Urinary bladder (tissue), 2 donors: ENCODE results near the gene DGKA. TPM values are rescaled to one million over a fixed set of nuclear protein-coding genes. Genes with fewer than 3 reads are reported as not detected.

Source experiments
- polyA plus RNA-seq: library from polyadenylated mRNA; stranded (reverse); fragments of 200-250 nt; gene quantifications from one replicate; pipeline ENCODE4 v1.2.3, GENCODE V29; 2013
- total RNA-seq: library from RNA; depleted of rRNA; stranded (reverse); fragments of >200 nt; gene quantifications from one replicate; pipeline ENCODE4 v1.2.3, GENCODE V29; 2014
- donor health status: healthy.

DGKA gene
- total and polyA plus RNA-seq, 2 donors: 31.7 to 33.6 TPM

Other genes starting within 250 kb of the DGKA start
- 36.0 TPM for gene ITGA7, start 223.3 kb upstream of the DGKA start, total RNA-seq
- gene ITGA7, start 223.3 kb upstream of the DGKA start, polyA plus RNA-seq: 87.5 TPM
- gene BLOC1S1, start 215.1 kb upstream of the DGKA start, total RNA-seq: 48.4 TPM
- 237 TPM for gene BLOC1S1, start 215.1 kb upstream of the DGKA start, polyA plus RNA-seq
- gene RDH5, start 210.8 kb upstream of the DGKA start, total RNA-seq: 8.1 TPM
- gene RDH5, start 210.8 kb upstream of the DGKA start, polyA plus RNA-seq: 8.7 TPM
- gene CD63, start 202.2 kb upstream of the DGKA start, total RNA-seq: 682 TPM
- gene CD63, start 202.2 kb upstream of the DGKA start, polyA plus RNA-seq: 1,016 TPM
- gene GDF11, start 188.0 kb upstream of the DGKA start, total RNA-seq: 5.6 TPM
- 11.0 TPM for gene GDF11, start 188.0 kb upstream of the DGKA start, polyA plus RNA-seq
- gene SARNP, start 113.4 kb upstream of the DGKA start, total RNA-seq: 86.2 TPM
- gene SARNP, start 113.4 kb upstream of the DGKA start, polyA plus RNA-seq: 76.0 TPM
- gene ORMDL2, start 113.1 kb upstream of the DGKA start, total RNA-seq: 8.4 TPM
- 37.3 TPM for gene ORMDL2, start 113.1 kb upstream of the DGKA start, polyA plus RNA-seq
- 24.6 TPM for gene DNAJC14, start 101.6 kb upstream of the DGKA start, total RNA-seq
- gene DNAJC14, start 101.6 kb upstream of the DGKA start, polyA plus RNA-seq: 26.2 TPM
- gene MMP19, start 88.2 kb upstream of the DGKA start, total RNA-seq: 4.3 TPM
- 21.8 TPM for gene MMP19, start 88.2 kb upstream of the DGKA start, polyA plus RNA-seq
- gene PYM1, start 3.3 kb upstream of the DGKA start, total RNA-seq: 20.1 TPM
- gene PYM1, start 3.3 kb upstream of the DGKA start, polyA plus RNA-seq: 31.1 TPM
- 1.5 TPM for gene PMEL, start 34.9 kb downstream of the DGKA start, total RNA-seq
- gene PMEL, start 34.9 kb downstream of the DGKA start, polyA plus RNA-seq: 0.89 TPM
- gene CDK2, start 35.7 kb downstream of the DGKA start, total RNA-seq: 32.3 TPM
- 33.6 TPM for gene CDK2, start 35.7 kb downstream of the DGKA start, polyA plus RNA-seq
- gene RAB5B, start 42.9 kb downstream of the DGKA start, total RNA-seq: 57.5 TPM
- 114 TPM for gene RAB5B, start 42.9 kb downstream of the DGKA start, polyA plus RNA-seq
- gene SUOX, start 66.1 kb downstream of the DGKA start, total RNA-seq: 14.4 TPM
- 31.3 TPM for gene SUOX, start 66.1 kb downstream of the DGKA start, polyA plus RNA-seq
- gene IKZF4, start 89.9 kb downstream of the DGKA start, total RNA-seq: 4.8 TPM
- 8.0 TPM for gene IKZF4, start 89.9 kb downstream of the DGKA start, polyA plus RNA-seq
- gene RPS26, start 110.8 kb downstream of the DGKA start, total RNA-seq: 96.2 TPM
- gene RPS26, start 110.8 kb downstream of the DGKA start, polyA plus RNA-seq: 774 TPM
- gene ERBB3, start 149.0 kb downstream of the DGKA start, total RNA-seq: 34.4 TPM
- 11.4 TPM for gene ERBB3, start 149.0 kb downstream of the DGKA start, polyA plus RNA-seq
- gene PA2G4, start 173.4 kb downstream of the DGKA start, total RNA-seq: 64.6 TPM
- gene PA2G4, start 173.4 kb downstream of the DGKA start, polyA plus RNA-seq: 121 TPM
- 2,071 TPM for gene RPL41, start 185.5 kb downstream of the DGKA start, total RNA-seq
- gene RPL41, start 185.5 kb downstream of the DGKA start, polyA plus RNA-seq: 5,547 TPM
- gene ZC3H10, start 187.1 kb downstream of the DGKA start, total RNA-seq: 4.6 TPM
- gene ZC3H10, start 187.1 kb downstream of the DGKA start, polyA plus RNA-seq: 4.9 TPM
- 85.1 TPM for gene ESYT1, start 197.1 kb downstream of the DGKA start, total RNA-seq
- gene ESYT1, start 197.1 kb downstream of the DGKA start, polyA plus RNA-seq: 116 TPM
- gene MYL6B, start 221.4 kb downstream of the DGKA start, total RNA-seq: 65.3 TPM
- 32.4 TPM for gene MYL6B, start 221.4 kb downstream of the DGKA start, polyA plus RNA-seq
- 2,133 TPM for gene MYL6, start 227.2 kb downstream of the DGKA start, total RNA-seq
- 7,162 TPM for gene MYL6, start 227.2 kb downstream of the DGKA start, polyA plus RNA-seq